H1 (cell line): ENCODE measurements around the gene NSUN7. TPM values are rescaled to one million over a fixed set of nuclear protein-coding genes. Genes with fewer than 3 reads are reported as not detected.

Source experiments
- ATF2 ChIP-seq: IDR thresholded peaks from 2 replicates; pipeline ENCODE4 v1.6.1; 2012; ENCODE audit warnings: low read length, inconsistent platforms
- SIX5 ChIP-seq: IDR thresholded peaks from 2 replicates; pipeline ENCODE4 v1.6.1; 2011; ENCODE audit warnings: mild to moderate bottlenecking, low read depth, low read length
- TAF1 ChIP-seq: IDR thresholded peaks from 2 replicates; pipeline ENCODE4 v1.6.1; 2011; ENCODE audit warnings: mild to moderate bottlenecking, low read depth, low read length
- TCF12 ChIP-seq: IDR thresholded peaks from 2 replicates; pipeline ENCODE4 v1.6.1; 2011; ENCODE audit warnings: low read depth, mild to moderate bottlenecking, low read length
- polyA plus RNA-seq, 7 experiments: library from polyadenylated mRNA; depleted of rRNA in 3 of 7; stranded (reverse) in 5 of 7; unstranded in 2 of 7; fragments of >200 nt in 5 of 7; fragments of 200-250 nt in 2 of 7; gene quantifications; 1 replicate in 5 of 7; 2 replicates in 1 of 7; 4 replicates in 1 of 7; pipeline versions ENCODE4 v1.2.1 to v1.2.3, GENCODE V29; 2011 to 2013; ENCODE audit warnings: missing spikeins in 2 of 7, mixed read lengths in 2 of 7
- total RNA-seq: library from RNA; stranded (reverse); fragmentation: NEBNext Ultra II Directional; extraction: Animal tissue kit (Norgen Biotek cat#: 25700); gene quantifications from 2 replicates; pipeline ENCODE4 v1.2.1, GENCODE V29; 2021
- TF ChIP-seq, protein P1 (sequence below): fragments of 300-600 bp; sonication (generic); IDR thresholded peaks from 2 replicates; pipeline ENCODE4 v1.7.1; 2012; ENCODE audit warnings: low read length, moderate library complexity, mild to moderate bottlenecking, inconsistent platforms; ENCODE audit not compliant: insufficient replicate concordance
- TF ChIP-seq, protein P2 (sequence below), 3 experiments: IDR thresholded peaks; 1 replicate in 2 of 3; 2 replicates in 1 of 3; pipeline versions ENCODE4 v1.5.1 to v1.6.1; 2011; ENCODE audit warnings: low read length in 3 of 3, mild to moderate bottlenecking in 3 of 3, inconsistent platforms in 2 of 3, low read depth in 1 of 3, moderate library complexity in 1 of 3; ENCODE audit not compliant: insufficient read depth in 1 of 3; ENCODE audit errors: control extremely low read depth in 1 of 3

Gene NSUN7
- total and polyA plus RNA-seq, 2 of the 8 experiments (the other 6 are each of a cell fraction or from before 2014, with no cell fraction given): 8.8 to 24.4 TPM

- TF ChIP-seq, protein P1, sequence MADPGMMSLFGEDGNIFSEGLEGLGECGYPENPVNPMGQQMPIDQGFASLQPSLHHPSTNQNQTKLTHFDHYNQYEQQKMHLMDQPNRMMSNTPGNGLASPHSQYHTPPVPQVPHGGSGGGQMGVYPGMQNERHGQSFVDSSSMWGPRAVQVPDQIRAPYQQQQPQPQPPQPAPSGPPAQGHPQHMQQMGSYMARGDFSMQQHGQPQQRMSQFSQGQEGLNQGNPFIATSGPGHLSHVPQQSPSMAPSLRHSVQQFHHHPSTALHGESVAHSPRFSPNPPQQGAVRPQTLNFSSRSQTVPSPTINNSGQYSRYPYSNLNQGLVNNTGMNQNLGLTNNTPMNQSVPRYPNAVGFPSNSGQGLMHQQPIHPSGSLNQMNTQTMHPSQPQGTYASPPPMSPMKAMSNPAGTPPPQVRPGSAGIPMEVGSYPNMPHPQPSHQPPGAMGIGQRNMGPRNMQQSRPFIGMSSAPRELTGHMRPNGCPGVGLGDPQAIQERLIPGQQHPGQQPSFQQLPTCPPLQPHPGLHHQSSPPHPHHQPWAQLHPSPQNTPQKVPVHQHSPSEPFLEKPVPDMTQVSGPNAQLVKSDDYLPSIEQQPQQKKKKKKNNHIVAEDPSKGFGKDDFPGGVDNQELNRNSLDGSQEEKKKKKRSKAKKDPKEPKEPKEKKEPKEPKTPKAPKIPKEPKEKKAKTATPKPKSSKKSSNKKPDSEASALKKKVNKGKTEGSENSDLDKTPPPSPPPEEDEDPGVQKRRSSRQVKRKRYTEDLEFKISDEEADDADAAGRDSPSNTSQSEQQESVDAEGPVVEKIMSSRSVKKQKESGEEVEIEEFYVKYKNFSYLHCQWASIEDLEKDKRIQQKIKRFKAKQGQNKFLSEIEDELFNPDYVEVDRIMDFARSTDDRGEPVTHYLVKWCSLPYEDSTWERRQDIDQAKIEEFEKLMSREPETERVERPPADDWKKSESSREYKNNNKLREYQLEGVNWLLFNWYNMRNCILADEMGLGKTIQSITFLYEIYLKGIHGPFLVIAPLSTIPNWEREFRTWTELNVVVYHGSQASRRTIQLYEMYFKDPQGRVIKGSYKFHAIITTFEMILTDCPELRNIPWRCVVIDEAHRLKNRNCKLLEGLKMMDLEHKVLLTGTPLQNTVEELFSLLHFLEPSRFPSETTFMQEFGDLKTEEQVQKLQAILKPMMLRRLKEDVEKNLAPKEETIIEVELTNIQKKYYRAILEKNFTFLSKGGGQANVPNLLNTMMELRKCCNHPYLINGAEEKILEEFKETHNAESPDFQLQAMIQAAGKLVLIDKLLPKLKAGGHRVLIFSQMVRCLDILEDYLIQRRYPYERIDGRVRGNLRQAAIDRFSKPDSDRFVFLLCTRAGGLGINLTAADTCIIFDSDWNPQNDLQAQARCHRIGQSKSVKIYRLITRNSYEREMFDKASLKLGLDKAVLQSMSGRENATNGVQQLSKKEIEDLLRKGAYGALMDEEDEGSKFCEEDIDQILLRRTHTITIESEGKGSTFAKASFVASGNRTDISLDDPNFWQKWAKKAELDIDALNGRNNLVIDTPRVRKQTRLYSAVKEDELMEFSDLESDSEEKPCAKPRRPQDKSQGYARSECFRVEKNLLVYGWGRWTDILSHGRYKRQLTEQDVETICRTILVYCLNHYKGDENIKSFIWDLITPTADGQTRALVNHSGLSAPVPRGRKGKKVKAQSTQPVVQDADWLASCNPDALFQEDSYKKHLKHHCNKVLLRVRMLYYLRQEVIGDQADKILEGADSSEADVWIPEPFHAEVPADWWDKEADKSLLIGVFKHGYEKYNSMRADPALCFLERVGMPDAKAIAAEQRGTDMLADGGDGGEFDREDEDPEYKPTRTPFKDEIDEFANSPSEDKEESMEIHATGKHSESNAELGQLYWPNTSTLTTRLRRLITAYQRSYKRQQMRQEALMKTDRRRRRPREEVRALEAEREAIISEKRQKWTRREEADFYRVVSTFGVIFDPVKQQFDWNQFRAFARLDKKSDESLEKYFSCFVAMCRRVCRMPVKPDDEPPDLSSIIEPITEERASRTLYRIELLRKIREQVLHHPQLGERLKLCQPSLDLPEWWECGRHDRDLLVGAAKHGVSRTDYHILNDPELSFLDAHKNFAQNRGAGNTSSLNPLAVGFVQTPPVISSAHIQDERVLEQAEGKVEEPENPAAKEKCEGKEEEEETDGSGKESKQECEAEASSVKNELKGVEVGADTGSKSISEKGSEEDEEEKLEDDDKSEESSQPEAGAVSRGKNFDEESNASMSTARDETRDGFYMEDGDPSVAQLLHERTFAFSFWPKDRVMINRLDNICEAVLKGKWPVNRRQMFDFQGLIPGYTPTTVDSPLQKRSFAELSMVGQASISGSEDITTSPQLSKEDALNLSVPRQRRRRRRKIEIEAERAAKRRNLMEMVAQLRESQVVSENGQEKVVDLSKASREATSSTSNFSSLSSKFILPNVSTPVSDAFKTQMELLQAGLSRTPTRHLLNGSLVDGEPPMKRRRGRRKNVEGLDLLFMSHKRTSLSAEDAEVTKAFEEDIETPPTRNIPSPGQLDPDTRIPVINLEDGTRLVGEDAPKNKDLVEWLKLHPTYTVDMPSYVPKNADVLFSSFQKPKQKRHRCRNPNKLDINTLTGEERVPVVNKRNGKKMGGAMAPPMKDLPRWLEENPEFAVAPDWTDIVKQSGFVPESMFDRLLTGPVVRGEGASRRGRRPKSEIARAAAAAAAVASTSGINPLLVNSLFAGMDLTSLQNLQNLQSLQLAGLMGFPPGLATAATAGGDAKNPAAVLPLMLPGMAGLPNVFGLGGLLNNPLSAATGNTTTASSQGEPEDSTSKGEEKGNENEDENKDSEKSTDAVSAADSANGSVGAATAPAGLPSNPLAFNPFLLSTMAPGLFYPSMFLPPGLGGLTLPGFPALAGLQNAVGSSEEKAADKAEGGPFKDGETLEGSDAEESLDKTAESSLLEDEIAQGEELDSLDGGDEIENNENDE: no peak
- TF ChIP-seq TCF12: no peak
- TF ChIP-seq TAF1: no peak
- TF ChIP-seq SIX5: no peak
- TF ChIP-seq, protein P2, sequence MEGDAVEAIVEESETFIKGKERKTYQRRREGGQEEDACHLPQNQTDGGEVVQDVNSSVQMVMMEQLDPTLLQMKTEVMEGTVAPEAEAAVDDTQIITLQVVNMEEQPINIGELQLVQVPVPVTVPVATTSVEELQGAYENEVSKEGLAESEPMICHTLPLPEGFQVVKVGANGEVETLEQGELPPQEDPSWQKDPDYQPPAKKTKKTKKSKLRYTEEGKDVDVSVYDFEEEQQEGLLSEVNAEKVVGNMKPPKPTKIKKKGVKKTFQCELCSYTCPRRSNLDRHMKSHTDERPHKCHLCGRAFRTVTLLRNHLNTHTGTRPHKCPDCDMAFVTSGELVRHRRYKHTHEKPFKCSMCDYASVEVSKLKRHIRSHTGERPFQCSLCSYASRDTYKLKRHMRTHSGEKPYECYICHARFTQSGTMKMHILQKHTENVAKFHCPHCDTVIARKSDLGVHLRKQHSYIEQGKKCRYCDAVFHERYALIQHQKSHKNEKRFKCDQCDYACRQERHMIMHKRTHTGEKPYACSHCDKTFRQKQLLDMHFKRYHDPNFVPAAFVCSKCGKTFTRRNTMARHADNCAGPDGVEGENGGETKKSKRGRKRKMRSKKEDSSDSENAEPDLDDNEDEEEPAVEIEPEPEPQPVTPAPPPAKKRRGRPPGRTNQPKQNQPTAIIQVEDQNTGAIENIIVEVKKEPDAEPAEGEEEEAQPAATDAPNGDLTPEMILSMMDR (IDR thresholded peaks at IDR 0.05; ENCODE audit: control extremely low read depth in 1 of 3, insufficient read depth in 1 of 3, low read depth in 1 of 3, low read length in 3 of 3): peak in 2 of 3 experiments; percentile 54 to 72; a peak in 3 of 4 replicates
- TF ChIP-seq ATF2: no peak
Measured at GRCh38 chr4:40719008-40719623, 30.6 kb upstream of the NSUN7 start (continued).
